ENCODE measurements around the gene PPA1. TPM values are rescaled to one million over a fixed set of nuclear protein-coding genes. Genes with fewer than 3 reads are reported as not detected.
"Not testable (repeated sequence)": the region's sequence is repeated elsewhere in the genome, so short reads cannot be mapped to it uniquely, and the experiment has no call there.

The PPA1 gene
- total RNA-seq, 1 donor = 57.4 TPM

DNA sequence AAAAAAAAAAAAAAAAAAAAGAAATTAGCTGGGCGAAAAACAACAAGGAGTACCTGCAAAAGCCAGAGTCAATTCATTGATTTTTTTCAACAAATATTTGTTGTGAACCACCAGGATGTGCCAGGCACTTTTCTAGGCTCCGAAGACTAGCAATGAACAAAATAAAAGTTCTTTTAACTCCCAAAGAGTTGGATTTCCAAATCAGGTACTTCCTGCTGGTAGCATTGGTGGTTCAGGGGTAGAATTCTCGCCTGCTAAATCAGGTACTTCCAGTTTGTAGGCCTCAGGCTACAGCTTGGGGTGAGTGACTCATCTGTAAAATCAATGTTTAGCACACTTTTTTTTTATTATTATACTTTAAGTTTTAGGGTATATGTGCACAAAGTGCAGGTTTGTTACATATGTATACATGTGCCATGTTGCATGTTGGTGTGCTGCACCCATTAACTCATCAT lies 10.9 kb downstream of the PPA1 start:
- DNase-seq (ENCODE audit: low read depth in 2 of 3, low spot score in 2 of 3) = no peak

DNA sequence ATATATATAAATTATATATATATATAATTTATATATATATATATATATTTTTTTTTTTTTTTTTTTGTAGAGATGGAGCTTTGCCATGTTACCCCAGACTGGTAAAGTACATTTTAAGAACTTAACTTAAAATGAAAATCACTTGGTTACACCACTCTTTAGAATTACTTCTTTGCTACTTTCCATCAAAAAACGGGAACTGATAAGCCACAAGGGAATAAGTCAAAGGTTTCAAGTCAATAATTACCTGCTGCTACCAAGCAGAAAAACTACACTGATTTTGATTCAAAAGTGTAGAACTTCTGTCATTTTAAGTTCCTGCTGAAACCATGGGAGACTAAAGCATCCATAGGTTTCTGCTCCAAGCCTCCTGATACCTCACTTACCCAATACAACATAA lies 12.2 kb downstream of the PPA1 start:
- DNase-seq (ENCODE audit: low read depth in 2 of 3, low spot score in 2 of 3) = no peak

DNA sequence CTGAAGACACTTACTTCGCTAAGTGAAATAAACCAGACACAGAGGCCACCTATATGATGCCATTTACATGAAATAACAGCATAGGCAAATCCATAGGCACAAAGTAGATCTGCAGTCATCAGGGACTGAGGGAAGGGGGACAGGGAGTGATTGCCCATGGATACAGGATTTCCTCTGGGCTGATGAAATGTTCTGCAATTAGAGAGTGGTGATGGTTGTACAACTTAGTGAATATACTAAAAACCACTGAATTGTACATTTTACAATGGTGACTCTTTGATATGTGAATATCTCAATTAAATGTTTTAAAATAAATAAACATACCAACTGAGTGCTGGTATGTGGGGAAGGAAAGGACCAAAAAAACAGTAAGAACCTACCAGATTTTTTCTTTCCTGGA lies 20.4 kb downstream of the PPA1 start:
- DNase-seq (ENCODE audit: low read depth in 2 of 3, low spot score in 2 of 3) = no peak

DNA sequence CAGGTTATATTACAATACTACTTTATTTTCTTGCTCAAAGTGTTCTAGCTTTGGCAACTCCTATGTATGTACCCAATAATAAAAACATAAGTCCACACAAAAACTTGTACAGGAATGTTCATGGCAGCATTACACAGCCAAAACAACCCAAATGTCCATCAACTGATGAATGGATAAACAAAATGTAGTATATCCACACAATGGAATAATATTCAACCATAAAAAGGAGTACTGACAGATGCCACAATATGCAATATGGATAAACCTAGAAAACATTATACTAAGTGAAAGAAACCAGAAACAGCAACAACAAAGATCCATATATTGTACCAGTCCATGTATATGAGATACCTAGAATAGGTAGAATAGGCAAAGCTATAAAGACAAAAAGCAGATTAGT lies 21.0 kb downstream of the PPA1 start:
- no peak for DNase-seq (ENCODE audit: low read depth in 2 of 3, low spot score in 2 of 3)

DNA sequence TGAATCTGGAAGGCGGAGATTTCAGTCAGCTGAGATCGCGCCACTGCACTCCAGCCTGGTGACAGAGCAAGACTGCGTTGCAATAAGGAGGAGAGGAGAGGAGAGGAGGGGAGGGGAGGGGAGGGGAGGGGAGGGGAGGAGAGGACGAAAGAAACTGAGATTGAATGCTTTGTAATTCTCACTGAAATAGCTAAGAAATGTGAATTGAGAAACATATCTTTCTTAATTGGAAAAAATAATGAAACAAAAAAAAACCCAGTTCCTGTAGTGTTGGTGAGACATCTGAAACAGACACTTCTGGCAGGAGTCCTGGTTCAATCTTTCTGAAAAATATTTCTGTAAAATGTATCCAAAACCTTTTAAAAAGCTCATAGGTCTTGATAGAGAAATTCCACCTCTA lies 26.5 kb downstream of the PPA1 start:
- no peak for DNase-seq (ENCODE audit: low read depth in 2 of 3, low spot score in 2 of 3)

DNA sequence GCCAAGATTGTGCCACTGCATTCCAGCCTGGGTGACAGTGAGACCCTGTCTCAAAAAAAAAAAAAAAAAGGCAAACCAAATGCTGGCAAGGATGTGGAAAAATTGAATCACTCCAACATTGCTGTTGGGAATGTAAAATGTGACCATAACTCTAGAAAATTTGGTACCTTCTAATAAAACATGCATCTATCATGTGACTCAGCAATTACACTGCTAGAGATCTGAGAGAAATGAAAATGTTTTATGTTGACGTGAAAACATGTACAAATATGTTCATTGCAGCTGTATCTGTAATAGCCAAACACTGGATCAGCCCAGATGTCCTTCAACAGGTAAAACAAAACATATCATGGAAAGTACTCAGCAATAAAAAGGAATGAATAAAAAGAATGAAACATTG lies 32.1 kb downstream of the PPA1 start:
- DNase-seq (ENCODE audit: low read depth in 2 of 3, low spot score in 2 of 3) = no peak

DNA sequence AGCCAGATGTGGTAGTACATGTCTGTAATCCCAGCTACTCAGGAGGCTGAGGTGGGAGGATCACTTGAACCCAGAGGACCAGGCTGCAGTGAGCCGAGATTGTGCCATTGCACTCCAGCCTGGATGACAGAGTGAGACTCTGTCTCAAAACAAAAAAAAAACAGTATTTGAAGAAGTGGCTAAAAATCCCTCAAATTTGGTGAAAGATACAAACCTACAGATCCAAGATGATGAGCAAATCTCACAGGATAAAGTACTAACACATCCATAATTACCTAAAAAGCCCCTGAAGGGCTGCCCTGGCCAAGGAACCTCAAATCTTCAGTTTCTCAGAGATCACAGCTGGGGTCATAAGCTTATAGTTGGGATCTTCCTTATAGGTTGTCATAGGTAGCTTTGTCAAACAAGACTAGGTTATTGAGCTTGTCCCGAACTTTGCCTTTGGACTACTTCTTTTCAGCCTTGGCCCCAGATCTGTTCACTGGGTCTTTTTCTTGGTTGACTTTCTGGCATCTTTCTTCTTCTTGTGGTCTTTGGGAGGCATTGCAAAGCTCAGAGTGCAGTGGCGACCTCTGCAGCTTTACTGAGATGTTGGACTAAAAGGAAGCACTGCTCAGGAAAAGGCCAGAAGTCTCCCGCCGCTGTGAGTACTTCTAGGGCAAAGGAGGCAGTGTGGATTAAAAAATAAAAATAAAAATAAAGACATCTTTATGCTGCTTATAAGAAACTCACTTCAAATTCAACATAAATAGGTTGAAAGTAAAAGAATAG lies 34.3 kb downstream of the PPA1 start:
- no peak for DNase-seq (ENCODE audit: low read depth in 2 of 3, low spot score in 2 of 3)

DNA sequence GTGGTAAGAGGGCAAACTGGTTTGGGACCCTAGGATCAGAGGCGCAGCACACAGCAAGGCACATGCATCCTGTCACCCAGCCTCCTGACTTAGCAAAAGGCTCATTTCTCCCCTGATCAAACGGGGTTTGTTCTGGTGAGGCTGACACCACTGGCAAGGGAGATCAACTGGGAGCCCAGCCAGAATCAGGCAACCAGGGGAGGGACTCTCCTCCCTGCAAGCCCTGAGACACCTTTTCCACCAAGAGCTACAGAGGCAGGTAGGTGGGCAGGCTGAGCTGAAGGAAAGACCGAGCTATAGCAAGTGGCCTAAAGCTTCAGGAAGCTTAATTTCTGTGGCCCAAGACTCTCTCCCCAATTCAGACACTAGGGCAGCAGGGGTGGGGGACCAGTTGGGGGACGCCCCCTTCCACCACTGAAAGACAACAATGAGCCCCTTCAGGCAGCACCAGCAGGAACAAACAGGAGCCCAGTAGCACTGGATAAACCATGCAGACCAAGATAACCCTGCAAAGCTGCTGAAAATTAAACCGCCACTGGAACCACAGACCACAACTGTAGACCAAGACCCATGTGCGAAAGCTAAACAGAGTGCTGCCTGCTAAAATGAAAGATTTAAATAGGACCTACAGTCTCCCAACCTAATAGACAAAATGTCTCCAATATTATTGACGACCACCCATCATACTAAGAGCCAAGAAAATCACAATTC lies 35.8 kb downstream of the PPA1 start:
- DNase-seq (ENCODE audit: low read depth in 2 of 3, low spot score in 2 of 3) = peak in 2 of 3 donors; percentile 75 to 84

DNA sequence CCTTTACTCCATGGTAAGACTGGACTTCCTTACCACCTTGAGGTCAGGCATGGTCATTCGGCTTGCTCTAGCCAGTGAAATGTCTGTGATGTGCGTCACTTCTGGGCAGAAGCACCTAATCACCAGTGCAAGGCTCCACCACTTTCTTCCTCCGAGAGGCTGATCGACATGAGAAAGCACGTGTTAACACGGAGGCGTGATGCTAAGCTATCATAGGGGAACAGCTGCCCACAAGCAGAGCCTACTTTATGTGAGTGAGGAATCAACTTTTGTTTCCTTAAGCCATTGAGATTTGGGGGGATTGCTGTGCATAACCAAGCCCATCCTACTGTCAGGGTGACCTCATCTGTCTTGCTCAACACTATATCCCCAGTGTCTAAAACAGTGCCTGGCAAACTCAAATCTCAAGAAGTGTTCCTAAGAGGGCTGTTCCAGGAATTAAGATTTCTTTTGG lies 39.8 kb downstream of the PPA1 start:
- DNase-seq (ENCODE audit: low read depth in 2 of 3, low spot score in 2 of 3) = no peak

DNA sequence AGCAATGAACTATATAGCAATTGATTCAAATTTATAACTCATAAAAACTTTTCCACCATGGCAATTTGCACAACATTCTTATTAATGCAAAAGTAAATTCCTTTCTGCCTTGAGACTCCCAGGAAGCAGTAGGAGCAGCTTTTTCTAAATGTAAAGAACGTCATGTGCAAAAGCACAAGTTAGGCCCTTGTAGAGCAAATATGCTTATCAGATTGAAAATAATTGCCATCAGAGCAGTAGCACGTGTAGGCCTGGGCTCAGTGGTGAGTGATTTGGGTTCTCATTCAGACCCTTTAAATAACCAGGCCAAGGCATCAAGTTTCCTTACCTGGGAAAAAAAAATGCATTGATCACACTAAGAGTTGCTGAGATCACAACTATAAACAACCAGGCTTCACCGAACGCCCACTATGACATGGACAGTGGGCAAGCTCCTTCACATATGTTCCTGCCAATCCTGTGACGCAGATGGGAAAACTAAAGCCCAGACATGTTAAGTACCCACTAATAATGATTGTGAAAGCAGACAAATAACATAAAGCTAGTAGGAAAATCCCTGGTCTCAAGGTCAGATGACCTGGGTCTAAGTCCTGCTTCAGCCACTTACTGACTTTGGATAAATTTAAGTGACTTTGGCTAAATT lies 40.8 kb downstream of the PPA1 start:
- no peak for DNase-seq (ENCODE audit: low read depth in 2 of 3, low spot score in 2 of 3)

DNA sequence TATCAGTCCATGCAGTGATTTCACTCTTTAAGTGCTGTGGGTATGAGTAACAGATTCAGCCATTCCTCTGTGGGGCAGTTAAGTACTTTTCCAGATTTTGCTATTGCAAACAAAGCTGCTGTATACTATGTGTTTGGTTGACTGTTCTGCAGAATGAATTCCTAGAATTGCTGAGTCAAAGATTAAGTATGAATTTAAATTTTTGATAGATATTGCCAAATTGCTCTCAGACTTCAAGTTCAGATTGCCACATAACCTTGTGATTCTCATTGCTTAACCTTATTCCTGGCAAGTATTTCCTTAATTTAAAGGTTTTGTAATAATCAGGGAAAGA lies 41.3 kb downstream of the PPA1 start:
- no peak for DNase-seq (ENCODE audit: low read depth in 2 of 3, low spot score in 2 of 3)

DNA sequence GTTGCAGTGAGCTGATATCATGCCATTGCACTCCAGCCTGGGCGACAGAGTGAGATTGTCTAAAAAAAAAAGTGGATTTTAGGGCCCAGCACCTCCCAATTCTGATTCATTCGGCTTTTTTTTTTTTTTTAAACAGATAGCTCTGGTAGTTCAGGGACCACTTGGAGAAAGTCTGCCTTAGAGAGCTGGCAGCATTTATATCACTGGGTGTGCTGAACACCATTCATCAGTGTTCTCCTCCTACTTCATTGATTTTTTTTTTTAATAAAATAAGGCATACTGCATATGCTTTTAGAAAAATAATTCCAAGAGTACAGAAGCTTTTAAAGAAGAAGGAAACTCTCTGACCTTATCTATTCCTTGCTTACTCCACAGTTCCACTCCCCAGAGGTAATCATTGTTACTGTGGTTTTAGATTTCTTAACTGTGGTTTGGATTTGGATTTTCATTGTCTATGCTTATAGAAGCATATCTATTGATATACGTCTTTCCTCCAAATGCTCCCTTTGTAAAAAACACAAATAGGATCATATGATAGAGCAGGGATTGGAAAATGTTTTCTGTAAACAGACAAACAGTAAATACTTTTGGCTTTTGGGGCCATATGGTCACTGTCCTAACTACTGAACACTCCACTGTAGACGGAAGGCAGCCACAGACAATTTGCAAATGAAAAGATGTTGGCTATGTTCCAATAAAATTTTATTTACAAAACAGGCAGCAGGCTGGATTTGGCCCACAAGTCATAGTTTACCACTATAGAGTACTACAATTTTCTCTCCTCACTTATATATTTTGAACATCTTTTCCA lies 41.9 kb downstream of the PPA1 start:
- no peak for DNase-seq (ENCODE audit: low read depth in 2 of 3, low spot score in 2 of 3)

DNA sequence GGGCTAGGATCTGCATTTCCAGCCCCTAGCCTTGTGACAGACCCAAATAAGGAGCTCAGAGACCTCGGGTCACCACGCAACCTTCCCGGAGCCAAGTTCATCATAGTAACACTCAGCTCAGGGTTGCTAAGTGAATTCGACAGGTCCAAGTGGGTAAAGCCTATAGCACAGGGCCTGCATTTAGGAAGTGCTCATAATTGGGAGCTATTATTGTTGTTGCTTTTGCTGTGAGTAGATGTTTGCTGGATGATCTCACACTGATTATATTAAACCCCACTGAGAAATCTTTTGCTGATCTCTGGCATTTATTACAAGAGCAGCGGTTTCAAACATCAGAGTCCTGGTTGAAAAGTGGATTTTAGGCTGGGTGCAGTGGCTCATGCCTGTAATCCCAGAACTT lies 42.6 kb downstream of the PPA1 start:
- no peak for DNase-seq (ENCODE audit: low read depth in 2 of 3, low spot score in 2 of 3)

DNA sequence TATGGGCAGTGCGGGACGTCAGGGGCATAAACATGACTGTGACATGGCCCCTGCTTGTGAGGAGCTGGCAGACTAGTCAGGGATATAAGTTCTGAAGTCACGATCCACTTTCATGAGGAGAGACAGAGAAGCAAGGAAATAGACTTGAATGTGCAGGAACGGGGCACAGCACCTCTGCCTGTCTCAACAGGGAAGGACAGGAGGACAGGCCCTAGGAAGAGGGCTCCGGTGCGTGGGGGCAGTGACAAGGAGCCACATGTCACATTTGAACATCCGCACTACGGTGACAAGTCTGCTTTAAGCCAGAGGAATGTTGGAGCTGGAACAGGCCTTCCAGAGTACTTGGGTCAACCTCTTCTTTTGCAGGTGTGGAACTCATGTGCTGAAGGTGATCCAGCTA lies 43.1 kb downstream of the PPA1 start:
- no peak for DNase-seq (ENCODE audit: low read depth in 2 of 3, low spot score in 2 of 3)

DNA sequence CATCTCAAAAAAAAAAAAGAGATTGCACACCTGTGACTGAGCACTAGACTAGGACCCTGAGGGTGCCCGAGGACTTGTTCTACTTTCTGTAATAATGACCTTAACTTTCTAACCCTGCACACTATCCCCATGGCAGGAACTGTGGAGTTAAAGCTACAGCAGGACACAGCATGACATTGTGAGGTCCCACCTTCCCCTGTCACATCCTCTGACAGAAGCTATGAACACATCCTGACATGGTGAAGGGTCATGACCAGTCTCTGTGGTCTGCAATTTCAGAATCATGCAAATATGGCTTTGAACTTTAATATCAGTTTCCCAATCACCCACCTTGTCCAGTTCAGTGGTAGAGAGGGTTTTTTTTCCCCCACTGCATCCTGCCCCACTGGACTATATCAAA lies 44.5 kb downstream of the PPA1 start:
- no peak for DNase-seq (ENCODE audit: low read depth in 2 of 3, low spot score in 2 of 3)

DNA sequence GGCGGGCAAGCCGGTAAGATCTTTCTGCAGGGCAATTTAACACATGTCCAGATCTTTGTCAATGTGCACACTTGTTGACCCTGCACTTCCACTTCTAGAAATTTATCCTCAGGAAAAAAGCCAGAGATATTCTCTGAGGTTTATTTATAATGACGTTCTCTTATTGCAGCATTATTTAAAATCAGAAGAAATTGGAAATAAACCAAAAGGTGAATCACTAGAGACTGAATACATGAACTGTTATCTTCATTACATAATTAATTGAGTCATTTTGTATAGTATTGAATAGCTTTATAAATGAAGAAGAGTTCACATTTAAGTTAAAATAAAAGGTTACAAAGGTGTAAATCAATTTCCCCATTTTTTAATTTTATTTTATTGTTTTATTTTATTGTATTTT lies 46.7 kb downstream of the PPA1 start:
- no peak for DNase-seq (ENCODE audit: low read depth in 2 of 3, low spot score in 2 of 3)

DNA sequence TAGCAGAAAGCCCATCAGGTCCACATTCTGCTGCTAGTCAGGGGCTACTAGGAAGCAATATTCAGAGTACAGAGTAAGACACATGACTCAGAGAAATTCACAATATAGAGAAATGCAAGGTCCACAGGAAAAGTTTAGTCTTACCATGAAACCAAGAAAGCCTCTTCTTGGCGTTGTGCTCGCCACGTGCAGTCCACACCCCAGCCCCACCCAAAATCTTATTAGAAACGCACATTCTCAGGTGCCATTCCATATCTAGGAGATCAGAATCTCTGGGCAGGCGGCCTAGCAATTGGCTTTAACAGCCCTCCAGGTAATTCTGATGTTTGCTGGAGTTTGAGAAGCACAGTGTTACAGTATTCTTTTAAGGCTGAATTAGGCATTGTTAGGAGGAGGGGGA lies 47.1 kb downstream of the PPA1 start:
- DNase-seq (ENCODE audit: low read depth in 2 of 3, low spot score in 2 of 3) = no peak

DNA sequence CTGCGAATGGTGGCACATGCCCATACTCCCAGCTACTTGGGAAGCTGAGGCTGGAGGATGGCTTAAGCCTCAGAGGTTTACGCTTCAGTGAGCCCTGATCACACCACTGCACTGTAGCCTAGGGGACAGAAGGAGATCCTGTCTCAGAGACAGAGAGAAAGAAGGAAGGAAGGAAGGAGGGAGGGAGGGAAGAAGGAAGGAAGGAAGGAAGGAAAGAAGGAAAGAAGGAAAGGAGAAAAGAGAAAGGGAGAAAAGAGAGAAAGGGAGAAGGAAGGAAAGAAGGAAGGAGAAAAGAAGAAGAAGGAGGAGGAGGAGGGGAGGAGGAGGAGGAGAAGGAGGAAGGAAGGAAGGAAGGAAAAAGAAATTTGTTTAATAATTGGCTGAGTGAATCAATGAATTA lies 49.9 kb downstream of the PPA1 start:
- DNase-seq (ENCODE audit: low read depth in 2 of 3, low spot score in 2 of 3) = no peak

DNA sequence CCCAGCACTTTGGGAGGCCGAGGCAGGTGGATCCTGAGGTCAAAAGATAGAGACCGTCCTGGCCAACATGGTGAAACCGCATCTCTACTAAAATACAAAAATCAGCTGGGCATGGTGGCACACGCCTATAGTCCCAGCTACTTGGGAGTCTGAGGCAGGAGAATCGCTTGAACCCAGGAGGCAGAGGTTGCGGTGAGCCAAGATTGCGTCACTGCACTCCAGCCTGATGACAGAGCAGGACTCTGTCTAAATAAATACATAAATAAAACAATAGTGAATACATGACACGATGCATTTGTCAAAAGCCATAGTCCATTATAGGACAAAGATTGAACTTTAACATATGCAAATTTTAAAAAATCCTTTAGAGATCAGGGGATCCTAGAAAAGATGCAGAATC lies 54.0 kb downstream of the PPA1 start:
- not testable (repeated sequence) for DNase-seq (ENCODE audit: low read depth in 2 of 3, low spot score in 2 of 3)

DNA sequence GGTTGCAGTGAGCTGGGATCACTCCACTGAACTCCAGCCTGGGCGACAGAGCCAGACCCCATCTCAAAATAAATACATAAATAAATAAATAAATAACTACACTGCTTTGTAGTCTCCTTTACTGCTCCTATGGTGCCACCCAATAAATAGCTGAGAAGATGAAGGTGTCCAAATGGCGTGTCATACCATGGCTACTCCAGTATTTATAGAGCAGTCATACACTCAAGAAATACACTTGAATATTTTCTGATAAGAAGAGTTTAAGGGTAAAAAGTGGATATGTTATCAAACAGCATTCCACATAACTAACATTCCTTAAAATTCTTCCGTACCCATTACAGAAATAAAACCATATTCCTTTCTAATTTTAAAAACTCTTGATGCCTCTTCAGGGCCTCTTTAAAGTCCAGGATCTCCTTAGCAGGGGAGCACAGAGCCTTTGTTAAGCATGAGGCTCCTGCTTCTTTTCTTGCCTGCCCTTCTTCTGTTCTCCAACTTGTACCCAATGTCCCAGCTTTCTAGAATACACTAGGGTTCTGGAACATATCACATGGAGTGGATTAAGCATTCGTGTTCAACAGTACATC lies 55.0 kb downstream of the PPA1 start:
- DNase-seq (ENCODE audit: low read depth in 2 of 3, low spot score in 2 of 3) = no peak

DNA sequence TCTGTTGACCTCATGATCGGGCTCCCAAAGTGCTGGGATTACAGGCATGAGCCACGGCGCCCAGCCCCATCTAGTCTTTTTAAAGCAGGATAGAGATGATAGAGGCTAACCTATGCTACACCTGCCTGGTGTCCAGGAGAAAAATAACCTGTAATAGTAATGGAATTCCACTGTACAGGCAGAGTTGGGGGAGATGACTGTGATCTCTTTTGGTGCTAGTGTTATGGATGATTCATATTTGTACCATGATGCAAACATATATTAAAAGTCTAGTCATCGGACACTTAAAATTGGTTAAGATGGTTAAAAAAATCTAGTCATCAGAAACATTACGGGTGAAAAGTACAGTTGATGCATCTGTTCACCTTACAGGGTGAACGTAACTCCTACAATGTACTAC lies 56.8 kb downstream of the PPA1 start:
- no peak for DNase-seq (ENCODE audit: low read depth in 2 of 3, low spot score in 2 of 3)
